ENCODE measurements around the gene FBXO36. TPM values are rescaled to one million over a fixed set of nuclear protein-coding genes. Genes with fewer than 3 reads are reported as not detected.

The FBXO36 gene
- total and polyA plus RNA-seq, 2 of the 8 experiments (the other 6 are each of a cell fraction or from before 2014, with no cell fraction given): 3.4 TPM

DNA sequence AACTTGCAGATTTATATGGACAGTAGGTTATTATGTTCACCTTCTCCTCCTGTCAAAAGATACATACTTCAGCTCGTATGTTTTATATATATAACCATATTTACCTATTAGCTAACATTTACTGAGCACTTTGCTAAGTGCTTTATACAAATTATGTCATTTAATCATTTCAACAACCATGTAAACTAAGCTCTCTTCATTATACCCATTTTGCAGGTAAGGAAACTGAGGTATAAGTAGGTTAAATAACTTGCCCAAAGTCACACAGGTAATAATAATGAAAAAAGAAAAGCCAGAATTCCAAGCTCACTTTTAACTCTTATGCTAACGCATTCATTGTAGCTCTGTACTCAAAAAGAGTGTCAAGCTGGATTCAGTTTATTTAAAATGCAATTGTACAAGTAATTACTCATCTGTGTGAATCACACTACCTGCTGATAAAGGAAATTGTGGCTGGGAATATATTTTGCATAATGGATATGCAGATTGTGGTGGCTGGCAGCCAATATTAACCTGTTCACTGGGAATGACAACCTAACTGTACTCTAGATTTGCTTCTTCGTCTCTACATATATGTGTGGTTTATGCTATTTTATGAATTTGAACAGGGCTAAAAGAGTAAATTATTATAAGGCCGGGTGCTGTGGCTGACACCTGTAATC lies 125.8 kb downstream of the FBXO36 start (continued):
- TF ChIP-seq EGR1 (IDR thresholded peaks at IDR 0.05; ENCODE audit: borderline replicate concordance, low read depth, low read length) (no peak), TAF7 (optimal IDR thresholded peaks at IDR 0.05; ENCODE audit: borderline replicate concordance, low read depth, low read length) (no peak), EZH2 (IDR thresholded peaks at IDR 0.05; ENCODE audit: low read depth, low read length, severe bottlenecking) (no peak), SUZ12 (IDR thresholded peaks at IDR 0.05; ENCODE audit: low read length) (no peak), SIRT6 (IDR thresholded peaks at IDR 0.05; ENCODE audit: low read length) (no peak), RXRA (IDR thresholded peaks at IDR 0.05; ENCODE audit: insufficient read depth, low read depth, low read length) (no peak)
